IPS DF 4.7 (cell line): Measurements from ENCODE around the gene NPW.

ENCODE experiments used
- DNase-seq: peaks from one replicate; pipeline ENCODE4 v3.0.0-alpha.2; 2013; ENCODE audit warnings: low spot score; ENCODE audit errors: extremely low read depth

Gene NPW

DNA sequence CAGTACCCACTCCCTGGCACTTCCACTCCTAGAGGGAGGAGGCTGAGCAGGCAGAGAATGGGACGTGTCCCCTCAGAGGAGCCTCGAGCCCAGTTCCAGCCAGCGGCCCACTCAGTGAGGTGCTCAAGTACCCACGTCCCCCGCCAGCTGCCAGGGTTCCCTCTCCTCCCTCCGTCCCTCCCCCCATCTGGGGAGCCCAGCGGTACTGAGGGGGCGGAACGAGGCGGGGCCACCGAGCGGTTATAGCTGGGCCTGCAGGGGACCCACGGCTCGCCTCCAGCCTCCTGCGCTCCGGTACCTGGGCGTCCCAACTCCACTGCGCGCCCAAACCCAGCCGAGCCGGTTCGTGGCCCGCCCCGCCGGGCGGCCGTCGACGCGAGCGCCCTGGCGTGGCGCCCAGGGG, at the start of gene NPW:
Gene NPW, plus strand, starts transcription at position 268 of the 403 bp plus-strand sequence.
- DNase-seq, result no peak

- DNase-seq, result no peak
Observed at GRCh38 chr16:1971796-1972489, 47.6 kb upstream of the NPW start, which contains the start of gene TBL3. TSS of gene TBL3 (plus strand) at chr16:1972053. CDS start at chr16:1972165, 112 bp downstream.

DNA sequence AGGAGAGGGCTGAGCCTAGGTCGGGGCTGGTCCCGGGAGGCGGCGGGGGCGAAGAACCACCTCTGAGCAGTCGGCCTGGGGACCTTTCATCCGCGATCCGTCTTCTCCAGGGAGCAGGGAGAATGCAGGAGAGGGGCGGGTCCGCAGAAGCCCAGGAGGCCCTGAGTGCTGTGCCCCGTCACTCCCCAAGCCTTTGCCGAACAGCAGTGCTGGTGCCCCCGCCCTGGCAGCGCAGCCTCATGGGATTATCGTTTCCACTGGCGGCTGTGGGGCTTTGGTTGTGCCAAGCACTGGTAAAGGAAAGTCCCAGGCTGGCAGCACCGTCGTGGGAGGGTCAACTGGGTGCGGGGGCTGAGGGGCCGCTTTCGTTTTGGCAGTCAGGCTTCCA, 47.1 kb upstream of the NPW start:
- DNase-seq, result no peak

DNA sequence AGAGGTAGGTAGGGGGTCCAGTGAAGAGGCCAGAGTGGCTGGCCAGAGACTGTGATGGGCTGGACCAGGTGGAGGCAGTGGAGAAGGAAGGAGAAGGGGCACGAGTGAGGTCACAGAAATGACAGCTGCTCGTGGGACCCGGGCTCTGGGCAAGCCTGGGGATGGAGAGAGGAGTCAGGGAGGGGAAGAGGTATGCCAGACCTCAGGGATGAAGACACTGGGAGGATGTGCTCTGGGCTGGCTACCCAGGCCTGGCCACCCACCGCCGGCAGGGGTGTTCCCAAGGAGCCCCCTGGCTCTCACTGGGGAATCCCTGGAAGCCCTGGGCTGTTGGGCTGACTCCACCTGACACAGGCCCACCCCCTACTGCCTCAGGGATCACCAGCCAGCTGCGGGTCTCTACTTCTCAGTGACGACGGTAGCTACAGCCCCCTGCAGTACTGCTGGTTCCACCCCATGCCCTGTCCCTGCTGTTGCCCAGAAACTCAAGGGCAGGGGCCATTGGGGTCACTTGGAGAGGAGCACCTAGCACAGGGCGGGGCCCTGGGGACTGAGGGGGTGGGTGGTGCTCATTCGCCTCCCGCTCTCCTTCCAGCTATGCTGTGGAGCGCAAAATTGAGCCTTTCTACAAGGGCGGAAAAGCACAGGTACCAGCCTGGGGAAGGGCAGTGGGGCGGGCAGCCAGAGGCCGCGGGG, 46.0 kb upstream of the NPW start:
- DNase-seq, result no peak

DNA sequence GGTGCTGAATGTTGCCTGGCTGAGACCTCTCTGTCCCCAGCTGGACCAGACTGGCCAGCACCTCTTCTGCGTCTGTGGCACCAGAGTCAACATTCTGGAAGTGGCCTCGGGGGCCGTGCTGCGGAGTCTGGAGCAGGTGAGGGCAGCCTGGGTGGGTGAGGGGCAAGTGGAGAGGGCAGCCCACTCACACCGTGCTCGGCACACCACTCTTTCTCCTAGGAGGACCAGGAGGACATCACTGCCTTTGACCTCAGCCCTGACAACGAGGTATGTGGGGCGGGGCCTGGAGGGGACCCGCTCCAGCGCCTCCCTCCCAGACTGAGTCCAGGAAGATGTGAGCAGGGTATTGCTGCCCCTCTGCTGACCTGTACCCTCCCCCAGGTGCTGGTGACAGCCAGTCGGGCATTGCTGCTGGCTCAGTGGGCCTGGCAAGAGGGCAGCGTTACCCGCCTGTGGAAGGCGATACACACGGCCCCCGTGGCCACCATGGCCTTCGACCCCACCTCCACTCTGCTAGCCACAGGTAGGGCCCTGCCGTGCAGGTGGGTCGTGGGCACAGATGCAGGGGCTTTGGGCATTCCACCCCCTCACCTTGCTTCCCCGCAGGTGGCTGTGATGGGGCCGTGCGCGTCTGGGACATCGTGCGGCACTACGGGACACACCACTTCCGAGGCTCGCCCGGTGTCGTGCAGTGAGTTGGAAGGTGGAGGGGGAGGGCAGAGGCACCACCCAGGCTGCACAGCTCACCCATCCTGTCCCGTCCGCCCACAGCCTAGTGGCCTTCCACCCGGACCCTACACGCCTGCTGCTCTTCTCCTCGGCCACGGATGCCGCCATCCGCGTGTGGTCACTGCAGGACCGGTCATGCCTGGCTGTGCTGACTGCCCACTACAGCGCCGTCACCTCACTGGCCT, 45.2 kb upstream of the NPW start:
- no peak for DNase-seq

DNA sequence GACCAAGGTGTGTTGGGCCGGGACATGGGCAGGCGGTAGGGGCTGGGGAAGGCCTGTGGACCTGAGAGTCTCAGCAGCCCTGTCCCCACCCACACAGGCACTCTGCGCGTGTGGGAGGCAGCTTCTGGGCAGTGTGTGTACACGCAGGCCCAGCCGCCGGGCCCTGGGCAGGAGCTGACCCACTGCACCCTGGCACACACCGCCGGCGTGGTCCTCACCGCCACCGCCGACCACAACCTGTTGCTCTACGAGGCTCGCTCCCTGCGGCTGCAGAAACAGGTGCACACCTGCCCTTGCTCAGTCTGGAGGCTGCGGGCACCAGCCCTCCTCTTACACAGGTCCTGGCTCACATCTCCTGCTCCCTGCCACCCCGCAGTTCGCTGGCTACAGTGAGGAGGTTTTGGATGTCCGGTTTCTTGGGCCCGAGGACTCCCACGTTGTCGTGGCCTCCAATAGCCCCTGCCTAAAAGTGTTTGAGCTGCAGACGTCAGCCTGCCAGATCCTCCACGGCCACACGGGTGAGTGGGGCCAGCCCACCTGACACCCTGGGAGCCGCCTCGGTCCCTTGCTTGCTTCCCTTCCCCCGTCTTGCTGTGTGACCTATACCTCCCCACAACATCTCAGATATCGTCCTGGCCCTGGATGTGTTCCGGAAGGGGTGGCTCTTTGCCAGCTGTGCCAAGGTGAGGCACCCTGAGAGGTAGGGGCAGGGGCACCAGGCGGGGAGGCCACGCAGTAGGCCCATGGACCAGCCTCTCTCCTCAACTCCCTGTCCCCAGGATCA, 44.0 kb upstream of the NPW start:
- no peak for DNase-seq

- DNase-seq, result no peak
Observed at GRCh38 chr16:1976216-1976520, 43.4 kb upstream of the NPW start.

- no peak for DNase-seq
Observed at GRCh38 chr16:1976951-1977874, 42.4 kb upstream of the NPW start.

GRCh38 chr16:1977875-1978268, 41.7 kb upstream of the NPW start:
- no peak for DNase-seq

DNA sequence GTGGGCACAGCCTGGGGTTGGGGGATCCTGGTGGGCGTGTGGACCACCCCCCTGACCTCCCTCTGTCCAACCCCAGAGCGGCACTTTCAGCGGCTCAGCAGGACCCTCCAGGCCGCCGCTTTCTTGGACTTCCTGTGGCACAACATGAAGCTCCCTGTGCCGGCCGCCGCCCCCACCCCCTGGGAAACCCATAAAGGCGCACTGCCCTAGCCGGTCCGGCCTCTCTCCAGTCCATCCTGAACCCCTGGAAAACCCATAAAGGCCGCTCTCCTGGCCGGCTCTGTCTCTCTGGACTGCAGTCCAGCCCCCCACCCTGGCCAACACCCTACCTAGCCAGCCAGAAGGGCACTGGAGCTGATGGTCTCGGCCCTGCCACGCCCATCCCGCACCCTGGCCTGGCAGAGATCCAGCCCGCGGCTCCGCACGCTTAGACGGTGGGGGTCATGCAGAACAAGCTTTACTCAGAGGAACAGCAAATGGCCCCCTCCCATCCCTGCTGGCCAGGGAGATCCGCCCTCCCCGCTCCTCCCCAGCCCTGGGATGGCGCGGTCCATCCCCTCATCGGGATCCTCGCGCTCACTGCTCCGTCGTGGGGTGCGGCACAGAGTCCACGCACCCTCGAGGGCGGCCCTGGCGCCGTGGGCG, 41.0 kb upstream of the NPW start:
- DNase-seq, result no peak

DNA sequence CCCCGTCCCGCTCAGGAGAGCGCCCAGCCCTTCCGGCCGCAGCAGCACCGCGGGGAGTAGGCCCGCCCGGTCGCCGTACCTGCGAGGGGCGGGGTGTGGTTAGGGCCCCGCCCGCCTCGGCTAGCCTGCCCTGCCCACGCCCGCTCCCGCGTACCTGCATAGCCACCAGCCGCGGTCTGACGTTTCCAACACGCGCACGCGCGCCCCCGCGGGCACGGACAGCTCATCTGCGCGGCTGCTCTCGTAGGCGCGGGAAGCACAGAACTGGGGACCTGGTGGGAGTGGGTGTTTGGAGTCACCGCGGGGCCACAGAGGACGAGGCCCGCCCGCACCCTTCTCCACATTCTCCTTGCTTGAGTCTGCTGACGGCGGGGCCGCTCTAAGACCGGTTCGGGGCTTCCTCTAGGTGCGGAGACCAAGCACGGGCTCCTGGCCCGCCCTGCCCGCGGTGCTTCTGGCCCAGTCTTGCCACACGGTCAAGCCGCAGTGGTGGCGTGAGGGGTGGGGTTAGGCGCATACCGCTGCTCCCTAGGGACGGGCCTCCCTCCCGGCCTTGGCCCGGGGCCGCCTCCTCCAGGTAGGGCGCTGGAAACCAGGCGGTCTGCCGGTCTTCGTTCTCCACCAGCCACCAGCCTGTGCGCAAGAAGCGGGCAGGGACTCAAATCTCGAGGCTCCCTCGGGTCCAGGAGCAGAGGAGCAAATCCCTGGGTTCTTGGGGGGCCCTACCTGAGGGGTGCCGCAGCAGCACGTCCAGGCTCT, 40.1 kb upstream of the NPW start:
- DNase-seq, result no peak

DNA sequence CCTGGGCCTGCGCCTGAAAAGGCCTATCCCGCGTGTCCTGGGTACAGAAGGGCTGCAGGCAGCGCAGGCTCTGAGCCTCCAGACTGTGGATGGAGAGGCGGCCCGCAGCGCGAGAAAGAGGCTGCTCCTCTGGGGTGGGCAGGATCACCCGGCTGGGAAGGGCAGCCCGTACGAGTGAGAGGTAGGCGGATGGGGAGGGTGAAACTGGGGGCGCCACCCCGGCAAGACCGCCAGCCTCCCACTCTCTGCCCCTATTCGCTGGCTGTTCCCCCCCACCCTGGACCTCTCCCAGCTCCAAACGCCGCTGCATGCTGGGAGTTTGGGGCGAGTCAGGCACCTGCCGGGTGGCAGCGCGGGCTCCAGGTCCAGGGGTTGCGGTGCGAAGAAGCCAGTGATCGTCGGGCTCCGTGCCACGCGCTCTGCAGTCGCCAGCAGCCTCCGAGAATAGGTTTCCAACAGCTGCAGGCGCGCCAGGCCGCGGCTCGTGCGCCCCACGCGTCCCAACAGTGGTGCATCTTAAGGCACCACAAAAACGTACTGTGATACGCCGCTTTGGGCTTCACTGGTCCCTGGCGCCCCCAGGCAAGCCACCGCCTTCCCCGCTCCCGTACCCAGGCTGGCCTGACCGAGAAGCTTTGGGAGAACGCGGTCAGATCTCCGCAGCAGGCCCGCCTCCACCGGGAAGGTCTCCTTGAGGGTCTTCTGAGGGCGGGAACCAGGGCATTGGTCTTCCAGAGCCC, 39.4 kb upstream of the NPW start:
- DNase-seq, result no peak

- DNase-seq, result no peak
Observed at GRCh38 chr16:1980770-1981087, 38.9 kb upstream of the NPW start.

DNA sequence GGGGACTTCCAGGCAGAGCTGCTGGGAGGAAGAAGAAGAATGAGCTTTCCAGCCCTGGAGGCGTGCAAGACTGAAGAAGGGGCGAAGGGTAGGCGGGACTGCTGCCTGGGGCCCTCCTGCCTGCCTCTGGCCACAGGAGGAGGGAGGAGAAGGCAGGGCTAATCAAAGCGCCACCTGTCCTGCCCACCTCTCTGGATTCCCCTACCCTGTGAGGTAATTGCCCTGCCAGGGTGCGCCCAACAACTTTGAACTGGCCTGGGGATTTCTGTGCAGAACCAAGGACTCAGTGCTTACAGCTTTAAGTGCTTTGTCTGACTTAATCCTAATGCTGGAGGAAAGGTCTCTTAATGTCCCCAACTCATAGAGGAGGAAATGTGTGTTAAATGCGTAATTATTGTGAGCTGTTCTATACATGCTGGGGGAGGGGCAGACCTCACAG, 38.2 kb upstream of the NPW start, which contains the start of gene NOXO1:
Gene NOXO1, minus strand, starts transcription at position 72 of the 439 bp plus-strand sequence. CDS start 290 bp downstream, outside the sequence.
- no peak for DNase-seq

DNA sequence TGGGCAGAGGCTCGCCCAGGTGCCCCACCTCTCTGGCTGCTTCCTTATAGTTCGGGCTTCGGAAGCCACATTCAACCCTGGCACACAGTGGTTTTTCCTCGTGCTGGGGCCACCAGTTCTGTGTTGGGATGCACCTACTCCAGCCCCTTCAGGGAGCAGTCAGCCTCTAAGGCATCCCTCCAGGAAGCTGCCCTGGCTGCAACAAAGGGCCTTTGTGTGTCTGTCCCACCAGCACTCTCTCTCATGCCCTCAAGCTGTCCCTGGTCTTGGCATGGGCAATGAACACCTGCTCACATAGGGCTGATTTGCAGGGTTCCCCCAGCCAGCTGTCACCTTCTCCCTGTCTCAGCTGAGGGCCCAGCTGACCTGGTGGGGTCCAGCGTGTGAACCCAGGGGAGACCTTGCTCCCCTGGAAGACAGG, 37.6 kb upstream of the NPW start:
- no peak for DNase-seq

DNA sequence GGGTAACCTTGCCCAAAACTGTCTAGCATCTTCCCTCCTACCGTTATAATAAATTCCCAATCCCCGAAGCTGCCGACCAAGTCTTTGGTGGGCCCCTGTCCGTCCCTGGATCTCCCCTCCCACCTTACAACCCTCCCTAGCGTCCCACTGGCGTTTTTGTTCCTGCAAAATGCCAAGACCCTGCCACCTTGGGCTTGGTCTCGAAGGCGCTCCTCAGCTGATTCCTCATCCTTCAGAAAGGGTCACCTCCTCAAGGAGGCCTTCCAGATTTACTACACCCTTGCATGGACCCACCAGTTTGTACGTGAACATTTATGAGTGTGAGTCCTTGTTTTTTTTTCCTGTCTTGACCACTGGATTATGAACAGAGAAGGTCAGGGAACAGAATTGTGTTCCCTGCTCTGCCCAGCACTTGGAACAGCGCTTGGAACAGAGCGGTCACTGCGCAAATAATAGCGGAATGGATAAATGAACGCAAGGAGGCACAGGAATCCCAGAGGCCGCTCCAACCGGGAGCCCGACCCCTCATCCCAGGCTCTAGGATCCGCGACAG, 36.5 kb upstream of the NPW start:
- DNase-seq, result no peak

- no peak for DNase-seq
Observed at GRCh38 chr16:1983544-1984346, 35.8 kb upstream of the NPW start, which contains the start of gene GFER. TSS of gene GFER (plus strand) at chr16:1984193. CDS start at chr16:1984219, 26 bp downstream.
